SK-N-SH (cell line): ENCODE data around the gene CDAN1. TPM values are rescaled to one million over a fixed set of nuclear protein-coding genes. Genes with fewer than 3 reads are reported as not detected.

Experiments used
- CTCF ChIA-PET: fragments of 300-600, 350-600 bp; formaldehyde crosslinking; extraction: SDS; loops from one replicate; lab custom pipeline; 2021; lab: Yijun Ruan, JAX
- POLR2A ChIA-PET: fragments of 350-600 bp; sonication (Branson Sonifier 250); formaldehyde crosslinking; extraction: SDS; loops from one replicate; lab custom pipeline; 2020; ENCODE audit warnings: antibody characterized with exemption, inconsistent platforms; lab: Yijun Ruan, JAX
- DNase-seq: peaks from one replicate; pipeline ENCODE4 v3.0.0; 2012
- H2AFZ ChIP-seq: fragments of 200-600 bp; sonication (generic); 2 replicates; pipeline ENCODE4 v1.8.1; 2016; ENCODE audit warnings: antibody characterized with exemption, mild to moderate bottlenecking, low read depth
- H3F3A ChIP-seq: fragments of 200-600 bp; sonication (generic); replicated peaks from 2 replicates; pipeline ENCODE3; 2016; ENCODE audit warnings: antibody characterized with exemption, mild to moderate bottlenecking; ENCODE audit not compliant: insufficient read depth
- H3K27ac ChIP-seq, 2 experiments: fragments of 200-500 bp in 1 of 2; fragments of 200-600 bp in 1 of 2; sonication (Bioruptor generic) in 1 of 2; sonication (generic), shearing (Covaris generic) in 1 of 2; 2 replicates each; pipeline versions ENCODE4 v1.5.1 to v1.6.1; 2014 to 2016; ENCODE audit warnings: low read depth in 2 of 2, inconsistent platforms in 1 of 2, low read length in 1 of 2, mild to moderate bottlenecking in 1 of 2, mixed read lengths in 1 of 2
- H3K27me3 ChIP-seq: fragments of 200-600 bp; sonication (generic), shearing (Covaris generic); 2 replicates; pipeline ENCODE4 v1.6.1; 2016; ENCODE audit warnings: mixed run types; ENCODE audit not compliant: insufficient read depth
- H3K36me3 ChIP-seq, 2 experiments: fragments of 200-500 bp in 1 of 2; fragments of 200-600 bp in 1 of 2; sonication (Bioruptor generic) in 1 of 2; sonication (generic) in 1 of 2; replicated peaks in 1 of 2; 2 replicates each; pipeline versions ENCODE3 to v1.5.1; 2014 to 2016; ENCODE audit warnings: low read length in 1 of 2, mild to moderate bottlenecking in 1 of 2; ENCODE audit not compliant: insufficient read depth in 2 of 2, control insufficient read depth in 1 of 2
- H3K4me1 ChIP-seq, 2 experiments: fragments of 200-500 bp in 1 of 2; fragments of 200-600 bp in 1 of 2; sonication (Bioruptor generic) in 1 of 2; sonication (generic), shearing (Covaris generic) in 1 of 2; 2 replicates each; pipeline versions ENCODE4 v1.5.1 to v1.6.1; 2014 to 2016; ENCODE audit warnings: low read depth in 1 of 2, low read length in 1 of 2, mixed run types in 1 of 2; ENCODE audit not compliant: insufficient read depth in 2 of 2, control insufficient read depth in 1 of 2
- H3K4me2 ChIP-seq: fragments of 200-600 bp; sonication (generic), shearing (Covaris generic); 2 replicates; pipeline ENCODE4 v1.6.1; 2017; ENCODE audit warnings: mixed run types
- H3K4me3 ChIP-seq, 2 experiments: fragments of 200-500 bp in 1 of 2; fragments of 200-600 bp in 1 of 2; sonication (Bioruptor generic) in 1 of 2; sonication (generic), shearing (Covaris generic) in 1 of 2; 2 replicates each; pipeline versions ENCODE4 v1.5.1 to v1.8.1; 2014 to 2016; ENCODE audit warnings: low read depth in 2 of 2, inconsistent platforms in 1 of 2, low read length in 1 of 2, mild to moderate bottlenecking in 1 of 2, mixed read lengths in 1 of 2, moderate library complexity in 1 of 2
- H3K79me2 ChIP-seq: fragments of 200-600 bp; sonication (generic); 2 replicates; pipeline ENCODE4 v1.8.1; 2017; ENCODE audit warnings: mild to moderate bottlenecking; ENCODE audit not compliant: insufficient read depth
- H3K9ac ChIP-seq: fragments of 200-600 bp; sonication (generic); 2 replicates; pipeline ENCODE4 v1.6.1; 2017; ENCODE audit warnings: mixed run types
- H3K9me2 ChIP-seq: fragments of 200-600 bp; sonication (generic); 2 replicates; pipeline ENCODE4 v1.6.1; 2017; ENCODE audit warnings: mixed run types
- H3K9me3 ChIP-seq: fragments of 200-600 bp; sonication (generic); 2 replicates; pipeline ENCODE4 v1.6.1; 2017; ENCODE audit warnings: mixed run types, mild to moderate bottlenecking, moderate library complexity
- H4K20me1 ChIP-seq: fragments of 200-600 bp; sonication (generic); 2 replicates; pipeline ENCODE4 v1.6.1; 2017; ENCODE audit warnings: mild to moderate bottlenecking, mixed run types; ENCODE audit not compliant: insufficient read depth
- EZH2phosphoT487 ChIP-seq: fragments of 200-600 bp; sonication (generic); IDR thresholded peaks from 2 replicates; pipeline ENCODE4 v1.6.1; 2017; ENCODE audit warnings: low read depth, mixed run types, mild to moderate bottlenecking, antibody characterized with exemption, moderate library complexity, borderline replicate concordance
- FOXJ3 ChIP-seq: sonication (generic); formaldehyde crosslinking; IDR thresholded peaks from 2 replicates; pipeline ENCODE4 v1.5.1; 2020; ENCODE audit warnings: mild to moderate bottlenecking, missing genetic modification reagents
- FOXM1 ChIP-seq: IDR thresholded peaks from 2 replicates; pipeline ENCODE4 v1.4.0; 2012; ENCODE audit warnings: low read depth, mild to moderate bottlenecking
- GATA2 ChIP-seq: sonication (generic); formaldehyde crosslinking; IDR thresholded peaks from 2 replicates; pipeline ENCODE4 v1.5.0; 2020; ENCODE audit warnings: mild to moderate bottlenecking, missing genetic modification reagents
- JUND ChIP-seq: IDR thresholded peaks from 2 replicates; pipeline ENCODE4 v1.4.0; 2012
- POLR2AphosphoS5 ChIP-seq: IDR thresholded peaks from 2 replicates; pipeline ENCODE4 v1.6.1; 2012; ENCODE audit warnings: low read depth, low read length
- REST ChIP-seq: IDR thresholded peaks from 2 replicates; pipeline ENCODE4 v1.6.1; 2012; ENCODE audit warnings: mild to moderate bottlenecking, low read depth, low read length, moderate library complexity
- SMC3 ChIP-seq: IDR thresholded peaks from 2 replicates; pipeline ENCODE4 v1.6.1; 2012; ENCODE audit warnings: low read depth, low read length, improper control_type of control experiment
- TCF12 ChIP-seq: IDR thresholded peaks from 2 replicates; pipeline ENCODE4 v1.4.0; 2012
- USF1 ChIP-seq: IDR thresholded peaks from 2 replicates; pipeline ENCODE4 v1.4.0; 2012; ENCODE audit warnings: low read depth, borderline replicate concordance
- WGBS: methylation state at CpG from one replicate; pipeline ENCODE4 v1.1.6; 2017; ENCODE audit warnings: low lambda C conversion rate; 5-methylcytosine and 5-hydroxymethylcytosine counted together
- polyA plus RNA-seq, 3 experiments: library from polyadenylated mRNA; depleted of rRNA; stranded (reverse); fragments of >200 nt; gene quantifications; 2 replicates each; pipeline ENCODE4 v1.2.3, GENCODE V29; 2012
- TF ChIP-seq, protein P1 (sequence below): IDR thresholded peaks from 2 replicates; pipeline ENCODE4 v1.4.0; 2012; ENCODE audit warnings: low read depth
- TF ChIP-seq, protein P2 (sequence below): fragments of 150-350 bp; IDR thresholded peaks from 2 replicates; pipeline ENCODE4 v1.6.1; 2016; ENCODE audit warnings: mild to moderate bottlenecking, low read depth, low read length
- TF ChIP-seq, protein P3 (sequence below): IDR thresholded peaks from 2 replicates; pipeline ENCODE4 v1.4.0; 2012; ENCODE audit warnings: low read depth, borderline replicate concordance
- TF ChIP-seq, protein P4 (sequence below): fragments of 150-350 bp; IDR thresholded peaks from 2 replicates; pipeline ENCODE4 v1.6.1; 2017; ENCODE audit warnings: antibody characterized with exemption, low read length, low read depth, borderline replicate concordance

CDAN1 gene
- polyA plus RNA-seq, 1 of the 3 experiments (the other 2 are of a cell fraction) = 6.2 TPM

- no peak for DNase-seq
- Histone ChIP-seq H3K9ac (no peak overlapping the region), H3K27ac (no peak overlapping the region), H4K20me1 (no peaks in the 10 kb centered on the region), H3K36me3 (peaks cover 20 to 32% of the 10 kb centered on the region in 2 experiments), H3K4me2 (no peak overlapping the region), H3F3A (peaks cover 18% of the 10 kb centered on the region), H3K9me2 (no peaks in the 10 kb centered on the region), H3K4me3 (no peak overlapping the region), H3K27me3 (no peaks in the 10 kb centered on the region), H3K4me1 (peaks cover 0 to 6% of the 10 kb centered on the region in 2 experiments; a peak in 1 of 4 replicates), H3K9me3 (no peaks in the 10 kb centered on the region), H3K79me2 (peaks cover 2% of the 10 kb centered on the region; the same call in 1 of the 2 replicates), H2AFZ (no peak overlapping the region)
- TF ChIP-seq FOXJ3 (CRISPR knock-in tag) = no peak
- no peak for TF ChIP-seq REST
- TF ChIP-seq, protein P1, sequence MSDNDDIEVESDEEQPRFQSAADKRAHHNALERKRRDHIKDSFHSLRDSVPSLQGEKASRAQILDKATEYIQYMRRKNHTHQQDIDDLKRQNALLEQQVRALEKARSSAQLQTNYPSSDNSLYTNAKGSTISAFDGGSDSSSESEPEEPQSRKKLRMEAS = no peak
- TF ChIP-seq, protein P2, sequence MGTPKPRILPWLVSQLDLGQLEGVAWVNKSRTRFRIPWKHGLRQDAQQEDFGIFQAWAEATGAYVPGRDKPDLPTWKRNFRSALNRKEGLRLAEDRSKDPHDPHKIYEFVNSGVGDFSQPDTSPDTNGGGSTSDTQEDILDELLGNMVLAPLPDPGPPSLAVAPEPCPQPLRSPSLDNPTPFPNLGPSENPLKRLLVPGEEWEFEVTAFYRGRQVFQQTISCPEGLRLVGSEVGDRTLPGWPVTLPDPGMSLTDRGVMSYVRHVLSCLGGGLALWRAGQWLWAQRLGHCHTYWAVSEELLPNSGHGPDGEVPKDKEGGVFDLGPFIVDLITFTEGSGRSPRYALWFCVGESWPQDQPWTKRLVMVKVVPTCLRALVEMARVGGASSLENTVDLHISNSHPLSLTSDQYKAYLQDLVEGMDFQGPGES = no peak
- ChIA-PET POLR2A (interaction anchor here (1.2 kb wide), 1 partner anchor 13 kb away, joined by 3 read pairs; no protein-coding TSS in a partner anchor), CTCF (interaction anchor here (0.6 to 1.4 kb wide), 3 partner anchors 9 to 340 kb away, joined by 3 to 7 read pairs (median 3); no protein-coding TSS in a partner anchor)
- 85% methylated on average over 3 of the region's 3 CpGs for WGBS
Measured at GRCh38 chr15:42720071-42720470, 16.9 kb downstream of the CDAN1 start.

- WGBS = 89% methylated on average over 5 of the region's 6 CpGs
- H4K20me1 ChIP-seq = no peaks in the 10 kb centered on the region
- H3K9me3 ChIP-seq = no peaks in the 10 kb centered on the region
- H3K4me2 ChIP-seq = no peak overlapping the region
- peaks cover 2% of the 10 kb centered on the region; the same call in 1 of the 2 replicates for H3K79me2 ChIP-seq
- peaks cover 0 to 6% of the 10 kb centered on the region in 2 experiments; a peak in 1 of 4 replicates for H3K4me1 ChIP-seq
- no peak overlapping the region for H3K27ac ChIP-seq
- ChIA-PET POLR2A (no interaction called here), CTCF (interaction anchor here (1.3 to 1.4 kb wide), 2 partner anchors 10 to 208 kb away, joined by 3 to 7 read pairs; no protein-coding TSS in a partner anchor)
- no peaks in the 10 kb centered on the region for H3K27me3 ChIP-seq
- peaks cover 16 to 22% of the 10 kb centered on the region in 2 experiments for H3K36me3 ChIP-seq
- H2AFZ ChIP-seq = no peak overlapping the region
- TF ChIP-seq GATA2 (CRISPR knock-in tag) (no peak), TCF12 (no peak), SMC3 (no peak), FOXM1 (no peak), JUND (no peak), POLR2AphosphoS5 (no peak), EZH2phosphoT487 (no peak), USF1 (no peak)
- TF ChIP-seq, protein P2 = no peak
- TF ChIP-seq, protein P3, sequence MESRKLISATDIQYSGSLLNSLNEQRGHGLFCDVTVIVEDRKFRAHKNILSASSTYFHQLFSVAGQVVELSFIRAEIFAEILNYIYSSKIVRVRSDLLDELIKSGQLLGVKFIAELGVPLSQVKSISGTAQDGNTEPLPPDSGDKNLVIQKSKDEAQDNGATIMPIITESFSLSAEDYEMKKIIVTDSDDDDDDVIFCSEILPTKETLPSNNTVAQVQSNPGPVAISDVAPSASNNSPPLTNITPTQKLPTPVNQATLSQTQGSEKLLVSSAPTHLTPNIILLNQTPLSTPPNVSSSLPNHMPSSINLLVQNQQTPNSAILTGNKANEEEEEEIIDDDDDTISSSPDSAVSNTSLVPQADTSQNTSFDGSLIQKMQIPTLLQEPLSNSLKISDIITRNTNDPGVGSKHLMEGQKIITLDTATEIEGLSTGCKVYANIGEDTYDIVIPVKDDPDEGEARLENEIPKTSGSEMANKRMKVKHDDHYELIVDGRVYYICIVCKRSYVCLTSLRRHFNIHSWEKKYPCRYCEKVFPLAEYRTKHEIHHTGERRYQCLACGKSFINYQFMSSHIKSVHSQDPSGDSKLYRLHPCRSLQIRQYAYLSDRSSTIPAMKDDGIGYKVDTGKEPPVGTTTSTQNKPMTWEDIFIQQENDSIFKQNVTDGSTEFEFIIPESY = no peak
- TF ChIP-seq, protein P4, sequence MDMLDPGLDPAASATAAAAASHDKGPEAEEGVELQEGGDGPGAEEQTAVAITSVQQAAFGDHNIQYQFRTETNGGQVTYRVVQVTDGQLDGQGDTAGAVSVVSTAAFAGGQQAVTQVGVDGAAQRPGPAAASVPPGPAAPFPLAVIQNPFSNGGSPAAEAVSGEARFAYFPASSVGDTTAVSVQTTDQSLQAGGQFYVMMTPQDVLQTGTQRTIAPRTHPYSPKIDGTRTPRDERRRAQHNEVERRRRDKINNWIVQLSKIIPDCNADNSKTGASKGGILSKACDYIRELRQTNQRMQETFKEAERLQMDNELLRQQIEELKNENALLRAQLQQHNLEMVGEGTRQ = no peak
- peaks cover 12% of the 10 kb centered on the region for H3F3A ChIP-seq
- H3K4me3 ChIP-seq = no peak overlapping the region
- H3K9ac ChIP-seq = no peak overlapping the region
- no peak for DNase-seq
- no peaks in the 10 kb centered on the region for H3K9me2 ChIP-seq
Measured at GRCh38 chr15:42719043-42719442, 17.9 kb downstream of the CDAN1 start.
